NCI-H345 treated with DMSO at 0.1 percent for 48 hours (cell line): ENCODE data around the gene POLR3A.
"Not testable (repeated sequence)": the region's sequence is repeated elsewhere in the genome, so short reads cannot be mapped to it uniquely, and the experiment has no call there.

Source experiments
- DNase-seq: peaks from one replicate; lab custom pipeline; 2025; ENCODE audit not compliant: unreplicated experiment; lab: John Stamatoyannopoulos, UW

The POLR3A gene

GRCh38 chr10:78025685-78026364 is 3.5 kb downstream of the POLR3A start:
- DNase-seq: no peak

GRCh38 chr10:78023741-78024140 is 5.6 kb downstream of the POLR3A start:
- DNase-seq: no peak

GRCh38 chr10:78021201-78021600 is 8.1 kb downstream of the POLR3A start:
- no peak for DNase-seq

GRCh38 chr10:78019264-78019663 is 10.1 kb downstream of the POLR3A start:
- no peak for DNase-seq

GRCh38 chr10:78017856-78018255 is 11.5 kb downstream of the POLR3A start:
- no peak for DNase-seq

- DNase-seq: no peak
Measured at GRCh38 chr10:78015546-78015945, 13.8 kb downstream of the POLR3A start.

- DNase-seq: no peak
Measured at GRCh38 chr10:78013564-78013963, 15.8 kb downstream of the POLR3A start.

GRCh38 chr10:78011065-78011464 is 18.2 kb downstream of the POLR3A start:
- DNase-seq: no peak

GRCh38 chr10:78010278-78010677 is 19.0 kb downstream of the POLR3A start:
- DNase-seq: no peak

GRCh38 chr10:78009662-78010061 is 19.7 kb downstream of the POLR3A start:
- no peak for DNase-seq

- DNase-seq: no peak
Measured at GRCh38 chr10:78007172-78007571, 22.1 kb downstream of the POLR3A start.

GRCh38 chr10:78004215-78005026 is 24.9 kb downstream of the POLR3A start:
- no peak for DNase-seq

- DNase-seq: no peak
Measured at GRCh38 chr10:78002541-78003288, 26.6 kb downstream of the POLR3A start.

- DNase-seq: no peak
Measured at GRCh38 chr10:78000956-78001472, 28.3 kb downstream of the POLR3A start.

GRCh38 chr10:78000206-78000605 is 29.1 kb downstream of the POLR3A start:
- no peak for DNase-seq

GRCh38 chr10:77998780-77999179 is 30.5 kb downstream of the POLR3A start:
- not testable (repeated sequence) for DNase-seq

- DNase-seq: no peak
Measured at GRCh38 chr10:77993620-77994019, 35.7 kb downstream of the POLR3A start.

- no peak for DNase-seq
Measured at GRCh38 chr10:77989081-77989724, 40.1 kb downstream of the POLR3A start.

GRCh38 chr10:77987671-77988255 is 41.6 kb downstream of the POLR3A start:
- DNase-seq: no peak

- DNase-seq: no peak
Measured at GRCh38 chr10:77984986-77985385, 44.3 kb downstream of the POLR3A start.
